A549 (cell line): Measurements from ENCODE around the gene TGFBR3. TPM values are rescaled to one million over a fixed set of nuclear protein-coding genes. Genes with fewer than 3 reads are reported as not detected.

Source experiments
- ATAC-seq, 2 experiments: fragments of 200-7000 bp in 1 of 2; fragments of >200 bp in 1 of 2; cut with Nextera tagmentation in 1 of 2; cut with Tn5 transposase in 1 of 2; 3 replicates each; pipeline versions ENCODE4 v1.8.0 to v1.9.1; 2018 to 2020; ENCODE audit warnings: mild to moderate bottlenecking in 1 of 2, moderate library complexity in 1 of 2
- CTCF ChIA-PET: fragments of 300-600 bp; sonication (Branson Sonifier 250); formaldehyde crosslinking; extraction: SDS; loops from one replicate; lab custom pipeline; 2021; ENCODE audit warnings: antibody characterized with exemption, inconsistent platforms; lab: Yijun Ruan, JAX
- POLR2A ChIA-PET: fragments of 350-600 bp; formaldehyde crosslinking; extraction: SDS; loops from one replicate; lab custom pipeline; 2021; ENCODE audit warnings: antibody characterized with exemption, inconsistent platforms; lab: Yijun Ruan, JAX
- DNase-seq, 2 experiments: peaks; one replicate each; pipeline versions ENCODE4 v3.0.0 to v3.0.0-alpha.2; 2011 to 2016; ENCODE audit warnings: low read depth in 1 of 2, low spot score in 1 of 2
- FAIRE-seq: peaks from 2 replicates; lab custom pipeline; 2011; peaks lifted over from hg19 to GRCh38; lab: Jason Lieb, UNC
- H3K27ac ChIP-seq, 2 experiments: fragments of >200 bp; sonication (Bioruptor Twin); formaldehyde crosslinking; 3 replicates each; pipeline ENCODE4 v1.5.1; 2016 to 2017
- H3K4me1 ChIP-seq: fragments of >200 bp; sonication (Bioruptor Twin); formaldehyde crosslinking; 3 replicates; pipeline ENCODE4 v1.6.1; 2016
- H3K4me2 ChIP-seq: fragments of >200 bp; sonication (Bioruptor Twin); formaldehyde crosslinking; 3 replicates; pipeline ENCODE4 v1.6.1; 2016
- H3K4me3 ChIP-seq: fragments of >200 bp; sonication (Bioruptor Twin); formaldehyde crosslinking; 3 replicates; pipeline ENCODE4 v1.5.1; 2016
- H3K9me3 ChIP-seq: fragments of >200 bp; sonication (Bioruptor Twin); formaldehyde crosslinking; 3 replicates; pipeline ENCODE4 v1.6.1; 2016
- BCL3 ChIP-seq: fragments of >200 bp; sonication (Bioruptor Twin); formaldehyde crosslinking; IDR thresholded peaks from 3 replicates; pipeline ENCODE4 v1.6.1; 2016
- BHLHE40 ChIP-seq: IDR thresholded peaks from 2 replicates; pipeline ENCODE4 v1.6.1; 2012; ENCODE audit warnings: low read depth, low read length, inconsistent platforms
- CBX2 ChIP-seq: fragments of 200-600 bp; sonication (generic); IDR thresholded peaks from 2 replicates; pipeline ENCODE4 v1.6.1; 2016; ENCODE audit warnings: low read depth, mild to moderate bottlenecking, borderline replicate concordance
- CBX8 ChIP-seq: fragments of 200-600 bp; sonication (generic); IDR thresholded peaks from 2 replicates; pipeline ENCODE4 v1.6.1; 2016
- CHD2 ChIP-seq: fragments of 150-350 bp; IDR thresholded peaks from 2 replicates; pipeline ENCODE4 v1.6.1; 2014; ENCODE audit warnings: low read length; ENCODE audit not compliant: partially characterized antibody
- CHD4 ChIP-seq: fragments of 200-600 bp; sonication (generic); IDR thresholded peaks from 2 replicates; pipeline ENCODE4 v1.6.1; 2016; ENCODE audit warnings: antibody characterized with exemption, mild to moderate bottlenecking, borderline replicate concordance
- EHF ChIP-seq: fragments of 250-450 bp; sonication (Bioruptor Pico); IDR thresholded peaks from 2 replicates; pipeline ENCODE4 v1.5.0; 2020; ENCODE audit warnings: mild to moderate bottlenecking
- EHMT2 ChIP-seq: fragments of 200-600 bp; sonication (generic); IDR thresholded peaks from 2 replicates; pipeline ENCODE4 v1.6.1; 2016; ENCODE audit warnings: antibody characterized with exemption, low read depth, mild to moderate bottlenecking, moderate library complexity
- ELK1 ChIP-seq: fragments of 150-350 bp; IDR thresholded peaks from 2 replicates; pipeline ENCODE4 v1.6.1; 2014; ENCODE audit warnings: low read depth, mild to moderate bottlenecking, low read length
- ESRRA ChIP-seq: fragments of 150-350 bp; IDR thresholded peaks from 2 replicates; pipeline ENCODE4 v1.6.1; 2014; ENCODE audit warnings: mild to moderate bottlenecking, low read length, borderline replicate concordance
- FOSB ChIP-seq: fragments of 250-450 bp; sonication (Bioruptor Pico); IDR thresholded peaks from 2 replicates; pipeline ENCODE4 v1.5.0; 2020; ENCODE audit warnings: mild to moderate bottlenecking, moderate library complexity
- FOXS1 ChIP-seq: fragments of 250-450 bp; sonication (Bioruptor Pico); IDR thresholded peaks from 2 replicates; pipeline ENCODE4 v1.5.0; 2020; ENCODE audit warnings: mild to moderate bottlenecking, moderate library complexity
- HDAC2 ChIP-seq: fragments of 200-600 bp; sonication (generic); IDR thresholded peaks from 2 replicates; pipeline ENCODE4 v1.6.1; 2016
- HEYL ChIP-seq: fragments of 250-450 bp; sonication (Bioruptor Pico); IDR thresholded peaks from 2 replicates; pipeline ENCODE4 v1.8.0; 2021; ENCODE audit warnings: mild to moderate bottlenecking, moderate library complexity
- HOXA7 ChIP-seq: fragments of 250-450 bp; sonication (Bioruptor Pico); IDR thresholded peaks from 2 replicates; pipeline ENCODE4 v1.5.0; 2020; ENCODE audit warnings: mild to moderate bottlenecking, moderate library complexity
- JUN ChIP-seq, 2 experiments: fragments of >200 bp; sonication (Bioruptor Twin); formaldehyde crosslinking; IDR thresholded peaks; 2 replicates in 1 of 2; 3 replicates in 1 of 2; pipeline ENCODE4 v1.6.1; 2016 to 2017
- KDM1A ChIP-seq: fragments of 200-600 bp; sonication (generic); IDR thresholded peaks from 2 replicates; pipeline ENCODE4 v1.6.1; 2016; ENCODE audit warnings: low read depth, mild to moderate bottlenecking
- KDM5A ChIP-seq: fragments of 200-600 bp; sonication (generic); IDR thresholded peaks from 2 replicates; pipeline ENCODE4 v1.6.1; 2016; ENCODE audit warnings: antibody characterized with exemption, mild to moderate bottlenecking
- MAFK ChIP-seq: fragments of 450-650 bp; IDR thresholded peaks from 2 replicates; pipeline ENCODE4 v1.6.1; 2014; ENCODE audit not compliant: partially characterized antibody
- MAZ ChIP-seq: fragments of 150-350 bp; IDR thresholded peaks from 2 replicates; pipeline ENCODE4 v1.6.1; 2014; ENCODE audit warnings: antibody characterized with exemption, low read depth, low read length, borderline replicate concordance
- NPAS2 ChIP-seq: fragments of 250-450 bp; sonication (Bioruptor Pico); IDR thresholded peaks from 2 replicates; pipeline ENCODE4 v1.8.0; 2022; ENCODE audit warnings: mild to moderate bottlenecking, moderate library complexity, borderline replicate concordance
- POLR2AphosphoS2 ChIP-seq: conservative IDR thresholded peaks from 2 replicates; pipeline ENCODE4 v1.6.1; 2012; ENCODE audit warnings: low read length, improper control_type of control experiment, inconsistent platforms
- RARB ChIP-seq: fragments of 250-450 bp; sonication (Bioruptor Pico); IDR thresholded peaks from 2 replicates; pipeline ENCODE4 v1.8.0; 2021; ENCODE audit warnings: mild to moderate bottlenecking, moderate library complexity
- TFCP2L1 ChIP-seq: fragments of 250-450 bp; sonication (Bioruptor Pico); IDR thresholded peaks from 2 replicates; pipeline ENCODE4 v1.5.0; 2021; ENCODE audit warnings: mild to moderate bottlenecking
- ZFP36 ChIP-seq: fragments of 450-650 bp; IDR thresholded peaks from 2 replicates; pipeline ENCODE4 v1.6.1; 2014; ENCODE audit warnings: borderline replicate concordance; ENCODE audit not compliant: partially characterized antibody
- ZNF302 ChIP-seq: fragments of 250-450 bp; sonication (Bioruptor Pico); IDR thresholded peaks from 2 replicates; pipeline ENCODE4 v1.9.0; 2021; ENCODE audit warnings: inconsistent platforms, mild to moderate bottlenecking, moderate library complexity
- WGBS: methylation state at CpG from one replicate; pipeline ENCODE4 v1.1.6; 2017; ENCODE audit errors: missing lambda C conversion rate; 5-methylcytosine and 5-hydroxymethylcytosine counted together
- polyA plus RNA-seq, 4 experiments: library from polyadenylated mRNA; depleted of rRNA in 3 of 4; stranded (reverse); fragments of >200 nt; fragmentation: RNase III in 1 of 4; extraction: RNeasy Plus Mini Kit Qiagen cat#74134 plus additional on column Dnase treatment in 1 of 4; gene quantifications; 2 replicates in 3 of 4; 3 replicates in 1 of 4; pipeline ENCODE4 v1.2.3, GENCODE V29; 2011 to 2017
- TF ChIP-seq, protein P1 (sequence below): fragments of 200-600 bp; sonication (generic); IDR thresholded peaks from 2 replicates; pipeline ENCODE4 v1.6.1; 2016; ENCODE audit warnings: antibody characterized with exemption, mild to moderate bottlenecking, moderate library complexity
- TF ChIP-seq, protein P2 (sequence below): fragments of >200 bp; sonication (Bioruptor Twin); formaldehyde crosslinking; IDR thresholded peaks from 3 replicates; pipeline ENCODE4 v1.5.1; 2016
- TF ChIP-seq, protein P3 (sequence below): fragments of >200 bp; sonication (Bioruptor Twin); formaldehyde crosslinking; IDR thresholded peaks from 2 replicates; pipeline ENCODE4 v1.6.1; 2016

Gene TGFBR3
- polyA plus RNA-seq, 2 of the 4 experiments (the other 2 are of a cell fraction): 5.0 to 8.9 TPM

GRCh38 chr1:91640877-91641526 lies 244.9 kb downstream of the TGFBR3 start:
- ChIA-PET POLR2A (no interaction called here), CTCF (interaction anchor here (0.6 kb wide), 1 partner anchor 1569 kb away, joined by 3 read pairs; no protein-coding TSS in a partner anchor)
- TF ChIP-seq, protein P1, sequence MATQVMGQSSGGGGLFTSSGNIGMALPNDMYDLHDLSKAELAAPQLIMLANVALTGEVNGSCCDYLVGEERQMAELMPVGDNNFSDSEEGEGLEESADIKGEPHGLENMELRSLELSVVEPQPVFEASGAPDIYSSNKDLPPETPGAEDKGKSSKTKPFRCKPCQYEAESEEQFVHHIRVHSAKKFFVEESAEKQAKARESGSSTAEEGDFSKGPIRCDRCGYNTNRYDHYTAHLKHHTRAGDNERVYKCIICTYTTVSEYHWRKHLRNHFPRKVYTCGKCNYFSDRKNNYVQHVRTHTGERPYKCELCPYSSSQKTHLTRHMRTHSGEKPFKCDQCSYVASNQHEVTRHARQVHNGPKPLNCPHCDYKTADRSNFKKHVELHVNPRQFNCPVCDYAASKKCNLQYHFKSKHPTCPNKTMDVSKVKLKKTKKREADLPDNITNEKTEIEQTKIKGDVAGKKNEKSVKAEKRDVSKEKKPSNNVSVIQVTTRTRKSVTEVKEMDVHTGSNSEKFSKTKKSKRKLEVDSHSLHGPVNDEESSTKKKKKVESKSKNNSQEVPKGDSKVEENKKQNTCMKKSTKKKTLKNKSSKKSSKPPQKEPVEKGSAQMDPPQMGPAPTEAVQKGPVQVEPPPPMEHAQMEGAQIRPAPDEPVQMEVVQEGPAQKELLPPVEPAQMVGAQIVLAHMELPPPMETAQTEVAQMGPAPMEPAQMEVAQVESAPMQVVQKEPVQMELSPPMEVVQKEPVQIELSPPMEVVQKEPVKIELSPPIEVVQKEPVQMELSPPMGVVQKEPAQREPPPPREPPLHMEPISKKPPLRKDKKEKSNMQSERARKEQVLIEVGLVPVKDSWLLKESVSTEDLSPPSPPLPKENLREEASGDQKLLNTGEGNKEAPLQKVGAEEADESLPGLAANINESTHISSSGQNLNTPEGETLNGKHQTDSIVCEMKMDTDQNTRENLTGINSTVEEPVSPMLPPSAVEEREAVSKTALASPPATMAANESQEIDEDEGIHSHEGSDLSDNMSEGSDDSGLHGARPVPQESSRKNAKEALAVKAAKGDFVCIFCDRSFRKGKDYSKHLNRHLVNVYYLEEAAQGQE: no peak
- TF ChIP-seq BCL3 (no peak), CBX2 (no peak), EHF (CRISPR knock-in tag) (no peak), CHD2 (no peak), TFCP2L1 (CRISPR knock-in tag) (no peak), ZNF302 (CRISPR knock-in tag) (no peak), ELK1 (no peak), HDAC2 (no peak), KDM1A (no peak), BHLHE40 (no peak), HEYL (CRISPR knock-in tag) (no peak), CHD4 (no peak), RARB (CRISPR knock-in tag) (no peak), FOXS1 (CRISPR knock-in tag) (no peak), MAZ (no peak), JUN (IDR thresholded peaks at IDR 0.05) (no peak)
- 37% methylated on average over 4 of the region's 4 CpGs for WGBS
- Histone ChIP-seq H3K9me3 (no peaks in the 10 kb centered on the region; the same call in 2 of the 3 replicates), H3K27ac (no peak overlapping the region), H3K4me3 (no peak overlapping the region), H3K4me2 (no peak overlapping the region), H3K4me1 (no peaks in the 10 kb centered on the region)
- DNase-seq (no peak), ATAC-seq (no peak), FAIRE-seq (no peak)

DNA sequence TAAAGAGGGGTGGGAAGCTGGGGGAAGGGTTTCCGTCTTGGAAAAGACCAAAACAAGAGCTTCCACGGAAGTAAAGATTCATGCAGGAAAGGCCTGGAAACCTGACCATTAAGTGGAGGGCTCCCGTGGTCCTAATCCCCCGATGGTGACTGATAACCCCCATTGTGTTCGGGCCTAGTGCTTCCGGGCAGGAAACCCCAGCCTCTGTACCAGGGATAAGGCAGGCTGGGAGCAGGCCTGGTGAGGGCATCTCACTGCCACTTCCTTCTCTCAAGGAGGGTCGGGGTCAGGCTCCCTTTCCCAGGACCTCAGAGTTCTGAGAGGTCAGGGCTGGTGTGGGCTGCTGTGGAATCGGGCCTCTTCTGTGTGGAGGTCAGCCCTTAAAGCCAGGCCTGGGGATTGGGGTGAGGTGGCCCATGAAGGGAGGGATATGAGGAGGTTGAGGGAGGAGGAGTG lies 248.4 kb downstream of the TGFBR3 start:
- Histone ChIP-seq H3K4me3 (no peak overlapping the region), H3K4me1 (no peaks in the 10 kb centered on the region), H3K4me2 (no peak overlapping the region), H3K9me3 (no peaks in the 10 kb centered on the region; the same call in 2 of the 3 replicates), H3K27ac (no peak overlapping the region)
- WGBS: 87% methylated on average over 8 of the region's 8 CpGs
- DNase-seq: no peak
- no peak for ATAC-seq
- CTCF ChIA-PET: no interaction called here
- POLR2A ChIA-PET: interaction anchor here (0.5 kb wide), 1 partner anchor 26 kb away, joined by 6 read pairs; no protein-coding TSS in a partner anchor
- no peak for FAIRE-seq
- TF ChIP-seq KDM5A (no peak), MAFK (no peak), ZFP36 (no peak), FOSB (no peak), POLR2AphosphoS2 (no peak), ELK1 (no peak), NPAS2 (CRISPR knock-in tag) (no peak), HEYL (CRISPR knock-in tag) (no peak), CBX8 (no peak), HOXA7 (CRISPR knock-in tag) (no peak), JUN (IDR thresholded peaks at IDR 0.05) (no peak), ESRRA (no peak), EHMT2 (no peak)
- TF ChIP-seq, protein P2, sequence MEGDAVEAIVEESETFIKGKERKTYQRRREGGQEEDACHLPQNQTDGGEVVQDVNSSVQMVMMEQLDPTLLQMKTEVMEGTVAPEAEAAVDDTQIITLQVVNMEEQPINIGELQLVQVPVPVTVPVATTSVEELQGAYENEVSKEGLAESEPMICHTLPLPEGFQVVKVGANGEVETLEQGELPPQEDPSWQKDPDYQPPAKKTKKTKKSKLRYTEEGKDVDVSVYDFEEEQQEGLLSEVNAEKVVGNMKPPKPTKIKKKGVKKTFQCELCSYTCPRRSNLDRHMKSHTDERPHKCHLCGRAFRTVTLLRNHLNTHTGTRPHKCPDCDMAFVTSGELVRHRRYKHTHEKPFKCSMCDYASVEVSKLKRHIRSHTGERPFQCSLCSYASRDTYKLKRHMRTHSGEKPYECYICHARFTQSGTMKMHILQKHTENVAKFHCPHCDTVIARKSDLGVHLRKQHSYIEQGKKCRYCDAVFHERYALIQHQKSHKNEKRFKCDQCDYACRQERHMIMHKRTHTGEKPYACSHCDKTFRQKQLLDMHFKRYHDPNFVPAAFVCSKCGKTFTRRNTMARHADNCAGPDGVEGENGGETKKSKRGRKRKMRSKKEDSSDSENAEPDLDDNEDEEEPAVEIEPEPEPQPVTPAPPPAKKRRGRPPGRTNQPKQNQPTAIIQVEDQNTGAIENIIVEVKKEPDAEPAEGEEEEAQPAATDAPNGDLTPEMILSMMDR: no peak
- TF ChIP-seq, protein P3, sequence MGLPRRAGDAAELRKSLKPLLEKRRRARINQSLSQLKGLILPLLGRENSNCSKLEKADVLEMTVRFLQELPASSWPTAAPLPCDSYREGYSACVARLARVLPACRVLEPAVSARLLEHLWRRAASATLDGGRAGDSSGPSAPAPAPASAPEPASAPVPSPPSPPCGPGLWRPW: no peak
